Karpas-422 (cell line): ENCODE results near the gene UNC119. TPM values are rescaled to one million over a fixed set of nuclear protein-coding genes. Genes with fewer than 3 reads are reported as not detected.

ENCODE experiments used
- DNase-seq: peaks from one replicate; pipeline ENCODE4 v3.0.0-alpha.2; 2015
- H2AFZ ChIP-seq: fragments of 200-600 bp; sonication (generic); 2 replicates; pipeline ENCODE4 v1.6.1; 2014; ENCODE audit warnings: antibody characterized with exemption, low read length, mixed read lengths
- H3K27ac ChIP-seq: fragments of 200-600 bp; sonication (generic); 2 replicates; pipeline ENCODE4 v1.5.1; 2014; ENCODE audit warnings: mild to moderate bottlenecking, low read length, moderate library complexity
- H3K27me3 ChIP-seq: fragments of 200-600 bp; sonication (generic); 2 replicates; pipeline ENCODE4 v1.6.1; 2014; ENCODE audit warnings: low read length, mixed read lengths
- H3K36me3 ChIP-seq: fragments of 200-600 bp; sonication (generic); 2 replicates; pipeline ENCODE4 v1.6.1; 2014; ENCODE audit warnings: low read length, mixed read lengths; ENCODE audit not compliant: insufficient read depth
- H3K4me1 ChIP-seq: fragments of 200-600 bp; sonication (generic); 2 replicates; pipeline ENCODE4 v1.6.1; 2014; ENCODE audit warnings: mild to moderate bottlenecking, low read length, mixed read lengths
- H3K4me2 ChIP-seq: fragments of 200-600 bp; sonication (generic); 2 replicates; pipeline ENCODE4 v1.6.1; 2014; ENCODE audit warnings: low read length, low read depth, mild to moderate bottlenecking; ENCODE audit not compliant: poor library complexity, severe bottlenecking
- H3K4me3 ChIP-seq: fragments of 200-600 bp; sonication (generic); 2 replicates; pipeline ENCODE4 v1.5.1; 2014; ENCODE audit warnings: mild to moderate bottlenecking, antibody characterized with exemption, low read length, mixed read lengths
- H3K79me2 ChIP-seq: fragments of 200-600 bp; sonication (generic); 2 replicates; pipeline ENCODE4 v1.6.1; 2014; ENCODE audit warnings: mild to moderate bottlenecking, low read length, mixed read lengths
- H3K9ac ChIP-seq: fragments of 200-600 bp; sonication (generic); 2 replicates; pipeline ENCODE4 v1.6.0; 2014; ENCODE audit warnings: low read length
- H3K9me2 ChIP-seq: fragments of 200-600 bp; sonication (generic), shearing (Covaris generic); replicated peaks from 2 replicates; pipeline ENCODE4 v1.6.0; 2014; ENCODE audit warnings: mild to moderate bottlenecking, low read length, moderate library complexity; ENCODE audit not compliant: insufficient read depth
- H3K9me3 ChIP-seq: fragments of 300-700, 200-600 bp; sonication (generic); 2 replicates; pipeline ENCODE4 v1.6.1; 2014; ENCODE audit warnings: low read length, mixed read lengths
- H4K20me1 ChIP-seq: fragments of 200-600 bp; sonication (generic); 2 replicates; pipeline ENCODE4 v1.6.1; 2014; ENCODE audit warnings: mild to moderate bottlenecking, antibody characterized with exemption, low read length, low read depth; ENCODE audit not compliant: insufficient read depth
- total RNA-seq: library from RNA; depleted of rRNA; stranded (reverse); fragments of >200 nt; shearing (Covaris generic); gene quantifications from 2 replicates; pipeline ENCODE4 v1.2.3, GENCODE V29; 2014; ENCODE audit warnings: low replicate concordance

UNC119 gene
- total RNA-seq, 1 experiment from 2014 or later, result 34.0 TPM

DNA sequence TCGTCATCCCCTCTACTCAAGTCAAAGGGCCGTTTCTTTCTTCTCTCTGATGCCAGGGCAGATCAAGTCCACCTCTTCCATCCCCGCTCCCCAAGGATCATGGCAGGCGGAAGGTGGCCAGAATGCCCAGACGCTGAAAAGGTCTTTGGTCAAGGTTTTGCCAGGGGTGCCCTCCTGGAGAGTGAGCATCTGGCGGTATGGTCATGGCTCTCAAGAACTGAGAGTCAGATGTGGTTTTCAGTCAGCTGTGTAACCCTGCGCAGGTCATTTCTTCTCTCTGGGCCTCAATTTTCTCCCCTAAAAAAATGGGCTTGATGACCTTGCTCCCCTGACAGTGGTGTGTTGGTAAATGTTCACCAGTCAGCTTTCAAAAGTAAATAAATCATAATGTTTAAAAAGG is 33.8 kb downstream of the UNC119 start:
- no peak for DNase-seq
- Histone ChIP-seq H2AFZ (no peak overlapping the region), H3K4me1 (peaks cover 7% of the 10 kb centered on the region)

DNA sequence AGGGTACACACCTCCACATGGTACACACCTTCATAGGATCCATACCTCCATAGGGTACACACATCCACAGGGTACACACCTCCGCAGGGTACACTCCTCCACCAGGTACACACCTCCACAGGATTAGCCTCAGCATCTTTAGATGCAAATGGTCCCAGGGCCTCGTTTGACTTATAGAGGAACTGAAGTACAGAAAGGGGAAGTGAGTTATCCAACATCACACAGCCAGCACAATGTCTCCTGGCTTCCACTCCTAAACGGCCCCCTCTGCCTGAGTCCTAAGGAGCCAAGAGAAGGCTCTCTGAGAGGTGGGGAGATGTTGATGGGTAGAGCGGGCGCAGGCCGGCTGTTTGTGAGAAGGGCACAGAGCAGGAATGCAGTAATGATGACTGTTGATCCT is 34.3 kb downstream of the UNC119 start:
- Histone ChIP-seq H3K4me2 (no peak overlapping the region), H3K27me3 (no peaks in the 10 kb centered on the region), H4K20me1 (no peaks in the 10 kb centered on the region), H3K4me3 (no peak overlapping the region), H3K36me3 (no peaks in the 10 kb centered on the region), H3K27ac (no peak overlapping the region), H2AFZ (no peak overlapping the region), H3K4me1 (peaks cover 7% of the 10 kb centered on the region), H3K79me2 (no peaks in the 10 kb centered on the region), H3K9ac (no peak overlapping the region), H3K9me2 (no peaks in the 10 kb centered on the region), H3K9me3 (0 out of 2 replicates have a peak, but pooled peaks cover 3% of the 10 kb centered on the region)
- peak; percentile 82 for DNase-seq

More for the DNA sequence above, 33.8 kb downstream of the UNC119 start:
- Histone ChIP-seq H3K9me2 (no peaks in the 10 kb centered on the region), H3K36me3 (no peaks in the 10 kb centered on the region), H3K9me3 (0 out of 2 replicates have a peak, but pooled peaks cover 3% of the 10 kb centered on the region), H4K20me1 (no peaks in the 10 kb centered on the region), H3K27ac (no peak overlapping the region), H3K4me3 (no peak overlapping the region), H3K9ac (no peak overlapping the region), H3K79me2 (no peaks in the 10 kb centered on the region), H3K27me3 (no peaks in the 10 kb centered on the region), H3K4me2 (no peak overlapping the region)

DNA sequence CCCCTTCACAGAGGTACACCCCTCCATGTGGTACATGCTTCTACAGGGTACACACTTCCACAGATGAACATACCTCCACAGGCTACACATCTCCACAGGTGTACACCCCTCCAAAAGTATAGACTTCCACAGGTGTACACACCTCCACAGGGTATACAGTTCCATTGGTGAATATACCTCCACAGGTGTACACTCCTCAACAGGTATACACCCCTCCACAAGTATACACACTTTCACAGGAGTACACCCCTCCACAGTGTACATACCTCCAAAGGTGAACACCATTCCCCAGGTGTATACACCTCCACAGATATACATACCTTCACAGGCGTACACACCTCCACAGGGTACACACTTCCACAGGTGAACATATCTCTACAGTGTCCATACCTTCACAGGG is 36.9 kb downstream of the UNC119 start:
- Histone ChIP-seq H3K79me2 (no peaks in the 10 kb centered on the region), H4K20me1 (no peaks in the 10 kb centered on the region), H3K36me3 (no peaks in the 10 kb centered on the region)

DNA sequence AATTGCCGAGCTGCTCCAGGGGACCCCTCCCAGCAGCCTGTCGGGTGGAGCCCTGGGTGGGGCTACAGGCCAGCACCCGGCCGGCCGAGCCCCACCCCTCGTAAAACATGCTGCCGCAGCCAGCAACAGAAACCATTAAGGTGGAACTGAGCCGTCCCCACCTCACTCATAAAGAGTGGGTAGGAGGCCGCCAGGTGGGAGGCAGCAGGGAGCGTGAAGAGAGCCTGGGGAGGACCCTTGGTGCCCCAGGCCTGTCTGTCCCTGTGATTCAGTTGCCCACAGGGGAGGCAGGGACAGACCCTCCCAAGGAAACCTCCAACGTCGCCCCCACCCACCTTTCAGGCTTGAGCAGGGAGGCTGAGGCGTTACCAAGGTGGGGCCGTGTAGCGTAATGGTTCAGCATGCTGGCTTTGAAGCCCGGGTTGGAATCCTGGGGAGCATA is 37.8 kb downstream of the UNC119 start:
- no peaks in the 10 kb centered on the region for H3K27me3 ChIP-seq
- H2AFZ ChIP-seq, result no peak overlapping the region
- H3K4me2 ChIP-seq, result no peak overlapping the region
- H3K36me3 ChIP-seq, result no peaks in the 10 kb centered on the region
- no peak overlapping the region for H3K9ac ChIP-seq
- H3K9me2 ChIP-seq, result no peaks in the 10 kb centered on the region
- no peak for DNase-seq
- H4K20me1 ChIP-seq, result no peaks in the 10 kb centered on the region
- no peak overlapping the region for H3K27ac ChIP-seq
- H3K4me3 ChIP-seq, result no peak overlapping the region
- peaks cover 7% of the 10 kb centered on the region for H3K4me1 ChIP-seq
- H3K9me3 ChIP-seq, result 0 out of 2 replicates have a peak, but pooled peaks cover 3% of the 10 kb centered on the region
- H3K79me2 ChIP-seq, result no peaks in the 10 kb centered on the region

More for the DNA sequence above, 36.9 kb downstream of the UNC119 start:
- no peak for DNase-seq
- Histone ChIP-seq H3K4me2 (no peak overlapping the region), H2AFZ (no peak overlapping the region), H3K4me1 (peaks cover 7% of the 10 kb centered on the region), H3K9me2 (no peaks in the 10 kb centered on the region), H3K9me3 (0 out of 2 replicates have a peak, but pooled peaks cover 3% of the 10 kb centered on the region), H3K27me3 (no peaks in the 10 kb centered on the region), H3K9ac (no peak overlapping the region), H3K4me3 (no peak overlapping the region), H3K27ac (no peak overlapping the region)

DNA sequence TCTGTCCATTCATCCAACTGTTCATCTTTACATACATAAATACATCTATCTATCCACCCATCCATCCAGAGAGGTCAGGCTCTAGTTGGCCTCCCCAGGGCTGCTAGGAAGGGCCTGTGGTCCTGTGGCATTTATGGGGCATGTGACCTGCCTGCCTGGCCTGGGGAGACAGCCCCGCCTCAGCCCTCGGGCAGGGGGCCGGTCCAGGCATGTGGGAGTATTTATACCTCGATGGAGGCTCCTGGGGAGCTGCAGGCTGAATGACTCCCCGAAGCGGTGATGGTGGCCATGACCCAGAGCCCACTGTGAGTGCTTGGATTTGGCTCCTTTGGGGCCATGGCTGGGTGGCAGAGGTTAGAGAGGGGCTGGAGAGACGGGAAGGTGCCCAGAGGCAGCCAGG is 38.9 kb downstream of the UNC119 start:
- no peak overlapping the region for H2AFZ ChIP-seq

DNA sequence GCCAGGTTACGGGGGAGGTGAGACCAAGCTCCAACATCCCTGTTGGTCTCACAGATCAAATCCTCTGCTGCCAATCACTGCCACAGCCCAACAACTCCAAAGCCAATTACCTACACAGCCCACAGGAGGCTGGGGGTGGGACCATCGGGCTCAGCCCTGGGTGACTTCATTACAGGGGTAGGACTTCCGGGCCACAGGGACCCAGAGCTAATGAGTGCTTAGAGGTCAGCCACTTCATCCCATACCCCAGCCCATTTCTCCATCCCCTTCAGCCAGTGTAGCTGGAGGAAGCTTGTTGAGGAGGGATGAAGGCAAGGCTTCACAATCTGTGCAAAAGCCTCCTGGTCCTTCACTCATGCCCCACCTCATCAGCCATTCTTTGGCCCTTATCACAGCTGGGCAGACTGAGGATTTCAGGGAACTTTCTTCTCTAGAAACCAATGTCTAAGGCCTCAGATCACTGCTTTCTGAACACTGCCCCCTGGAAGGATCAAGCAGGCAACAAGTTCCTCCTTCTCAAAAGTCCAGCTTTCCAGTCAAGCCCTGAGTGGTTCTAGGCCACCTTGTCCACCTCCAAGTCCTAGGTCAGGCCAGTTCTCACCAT is 40.5 kb downstream of the UNC119 start:
- H3K9me2 ChIP-seq, result no peaks in the 10 kb centered on the region
- no peak overlapping the region for H3K4me3 ChIP-seq
- no peak overlapping the region for H3K9ac ChIP-seq
- no peaks in the 10 kb centered on the region for H3K36me3 ChIP-seq
- 0 out of 2 replicates have a peak, but pooled peaks cover 3% of the 10 kb centered on the region for H3K9me3 ChIP-seq
- no peaks in the 10 kb centered on the region for H3K4me1 ChIP-seq
- no peaks in the 10 kb centered on the region; the same call in 1 of the 2 replicates for H4K20me1 ChIP-seq
- H3K4me2 ChIP-seq, result no peak overlapping the region
- DNase-seq, result no peak
- H3K27ac ChIP-seq, result no peak overlapping the region
- H3K27me3 ChIP-seq, result no peaks in the 10 kb centered on the region
- H2AFZ ChIP-seq, result no peak overlapping the region
- no peaks in the 10 kb centered on the region for H3K79me2 ChIP-seq

More for the DNA sequence above, 38.9 kb downstream of the UNC119 start:
- H3K9ac ChIP-seq, result no peak overlapping the region
- H3K4me2 ChIP-seq, result no peak overlapping the region
- no peaks in the 10 kb centered on the region for H3K9me2 ChIP-seq
- peaks cover 6% of the 10 kb centered on the region for H3K4me1 ChIP-seq
- no peaks in the 10 kb centered on the region for H3K79me2 ChIP-seq
- no peaks in the 10 kb centered on the region for H3K27me3 ChIP-seq
- no peak overlapping the region for H3K4me3 ChIP-seq
- DNase-seq, result no peak
- H3K27ac ChIP-seq, result no peak overlapping the region
- H4K20me1 ChIP-seq, result no peaks in the 10 kb centered on the region; the same call in 1 of the 2 replicates
- H3K9me3 ChIP-seq, result 0 out of 2 replicates have a peak, but pooled peaks cover 3% of the 10 kb centered on the region
- H3K36me3 ChIP-seq, result no peaks in the 10 kb centered on the region

DNA sequence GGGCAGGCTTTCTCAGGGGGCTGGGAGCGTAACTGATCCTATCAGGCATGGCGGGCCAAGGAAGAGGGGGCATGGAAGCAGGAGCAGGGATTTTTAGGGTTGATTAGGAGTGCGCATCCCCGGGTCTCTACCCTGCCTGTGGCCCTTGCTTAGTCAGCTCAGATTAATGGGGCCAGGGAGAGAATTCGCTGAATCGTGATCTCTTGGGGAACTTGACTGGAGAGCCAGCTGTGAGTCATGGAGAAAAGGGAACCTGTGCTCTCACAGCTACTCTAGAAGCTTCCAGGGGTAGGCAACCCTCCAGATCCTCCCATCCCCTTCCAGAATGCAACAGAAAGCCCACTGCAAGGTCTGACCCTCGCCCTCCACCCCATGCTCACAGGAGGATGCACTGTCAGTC is 42.6 kb downstream of the UNC119 start:
- Histone ChIP-seq H3K4me1 (no peaks in the 10 kb centered on the region), H3K27me3 (no peaks in the 10 kb centered on the region), H3K9me3 (no peaks in the 10 kb centered on the region)

DNA sequence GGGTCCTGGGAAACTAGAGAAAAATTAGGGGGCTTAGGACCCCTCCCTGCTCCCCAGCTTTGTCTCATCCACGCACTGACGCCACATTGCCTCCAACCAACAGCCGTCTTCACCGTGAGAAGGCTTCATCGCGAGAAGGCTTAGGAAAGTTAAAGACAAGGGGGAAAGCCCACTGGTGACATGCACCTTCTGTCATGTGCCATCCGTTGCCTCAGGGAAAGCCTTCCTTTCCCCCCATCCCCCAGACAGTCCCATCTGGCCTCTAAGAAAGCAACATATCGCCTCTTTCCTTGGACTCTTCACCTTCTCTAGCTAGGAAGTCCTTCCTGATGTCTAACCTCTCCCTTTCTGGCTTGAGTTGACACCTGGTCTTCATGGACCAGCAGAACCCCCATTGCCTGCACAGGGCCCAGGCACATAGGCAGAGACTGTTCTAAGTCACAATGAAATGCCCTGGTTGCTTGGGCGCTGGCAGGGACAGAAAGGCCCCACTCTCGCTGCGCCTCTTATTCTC is 44.2 kb downstream of the UNC119 start:
- Histone ChIP-seq H3K4me2 (no peak overlapping the region), H3K27me3 (no peaks in the 10 kb centered on the region), H3K4me3 (no peak overlapping the region), H3K36me3 (no peaks in the 10 kb centered on the region), H3K9ac (no peak overlapping the region), H3K9me2 (no peaks in the 10 kb centered on the region), H4K20me1 (no peaks in the 10 kb centered on the region; the same call in 1 of the 2 replicates), H3K9me3 (no peaks in the 10 kb centered on the region), H2AFZ (no peak overlapping the region), H3K79me2 (no peaks in the 10 kb centered on the region), H3K4me1 (no peaks in the 10 kb centered on the region), H3K27ac (no peak overlapping the region)
- no peak for DNase-seq

More for the DNA sequence above, 42.6 kb downstream of the UNC119 start:
- H3K36me3 ChIP-seq, result no peaks in the 10 kb centered on the region
- H3K4me3 ChIP-seq, result no peak overlapping the region
- H3K4me2 ChIP-seq, result no peak overlapping the region
- H3K9me2 ChIP-seq, result no peaks in the 10 kb centered on the region
- H3K9ac ChIP-seq, result no peak overlapping the region
- no peak overlapping the region for H2AFZ ChIP-seq
- no peaks in the 10 kb centered on the region for H3K79me2 ChIP-seq
- no peak overlapping the region for H3K27ac ChIP-seq
- DNase-seq, result no peak
- H4K20me1 ChIP-seq, result no peaks in the 10 kb centered on the region; the same call in 1 of the 2 replicates
